NCI-H69 (cell line): ENCODE data around the gene ARHGAP33.
"Not testable (repeated sequence)": the region's sequence is repeated elsewhere in the genome, so short reads cannot be mapped to it uniquely, and the experiment has no call there.

Experiments
- DNase-seq: peaks from one replicate; lab custom pipeline; 2025; lab: John Stamatoyannopoulos, UW

Gene ARHGAP33

GRCh38 chr19:35795564-35795963 lies 20.2 kb downstream of the ARHGAP33 start:
- DNase-seq: not testable (repeated sequence)

GRCh38 chr19:35796645-35797542 lies 21.5 kb downstream of the ARHGAP33 start:
- DNase-seq: no peak

- no peak for DNase-seq
Observed at GRCh38 chr19:35797663-35798062, 22.3 kb downstream of the ARHGAP33 start.

GRCh38 chr19:35801828-35802227 lies 26.5 kb downstream of the ARHGAP33 start:
- DNase-seq: no peak

GRCh38 chr19:35805526-35806102 lies 30.2 kb downstream of the ARHGAP33 start:
- DNase-seq: peak; percentile 96

GRCh38 chr19:35806597-35806996 lies 31.2 kb downstream of the ARHGAP33 start:
- no peak for DNase-seq

GRCh38 chr19:35807633-35808032 lies 32.3 kb downstream of the ARHGAP33 start:
- no peak for DNase-seq

- DNase-seq: no peak
Observed at GRCh38 chr19:35811317-35812219, 36.2 kb downstream of the ARHGAP33 start.

GRCh38 chr19:35812220-35813042 lies 37.1 kb downstream of the ARHGAP33 start, which contains the start of gene PRODH2:
TSS of gene PRODH2 (minus strand) at chr19:35812845. CDS start at chr19:35812805, 40 bp downstream.
- no peak for DNase-seq

- DNase-seq: no peak
Observed at GRCh38 chr19:35813043-35813890, 37.9 kb downstream of the ARHGAP33 start.

GRCh38 chr19:35816262-35816661 lies 40.9 kb downstream of the ARHGAP33 start:
- peak; percentile 89 for DNase-seq

- DNase-seq: peak; percentile 17
Observed at GRCh38 chr19:35816846-35817245, 41.5 kb downstream of the ARHGAP33 start.

GRCh38 chr19:35818445-35818844 lies 43.1 kb downstream of the ARHGAP33 start:
- no peak for DNase-seq

GRCh38 chr19:35822579-35822978 lies 47.2 kb downstream of the ARHGAP33 start:
- no peak for DNase-seq

- DNase-seq: no peak
Observed at GRCh38 chr19:35824150-35824549, 48.8 kb downstream of the ARHGAP33 start.

- DNase-seq: no peak
Observed at GRCh38 chr19:35828692-35829301, 53.4 kb downstream of the ARHGAP33 start.

- no peak for DNase-seq
Observed at GRCh38 chr19:35830986-35831385, 55.6 kb downstream of the ARHGAP33 start.

GRCh38 chr19:35832054-35832453 lies 56.7 kb downstream of the ARHGAP33 start:
- DNase-seq: no peak

GRCh38 chr19:35833972-35834371 lies 58.6 kb downstream of the ARHGAP33 start:
- DNase-seq: no peak

- DNase-seq: not testable (repeated sequence)
Observed at GRCh38 chr19:35836096-35836495, 60.7 kb downstream of the ARHGAP33 start.
